D341Med (cell line): ENCODE measurements around the gene LARGE1.

Experiments
- DNase-seq: peaks from one replicate; pipeline ENCODE4 v3.0.0; 2012; ENCODE audit warnings: low spot score

The LARGE1 gene

DNA sequence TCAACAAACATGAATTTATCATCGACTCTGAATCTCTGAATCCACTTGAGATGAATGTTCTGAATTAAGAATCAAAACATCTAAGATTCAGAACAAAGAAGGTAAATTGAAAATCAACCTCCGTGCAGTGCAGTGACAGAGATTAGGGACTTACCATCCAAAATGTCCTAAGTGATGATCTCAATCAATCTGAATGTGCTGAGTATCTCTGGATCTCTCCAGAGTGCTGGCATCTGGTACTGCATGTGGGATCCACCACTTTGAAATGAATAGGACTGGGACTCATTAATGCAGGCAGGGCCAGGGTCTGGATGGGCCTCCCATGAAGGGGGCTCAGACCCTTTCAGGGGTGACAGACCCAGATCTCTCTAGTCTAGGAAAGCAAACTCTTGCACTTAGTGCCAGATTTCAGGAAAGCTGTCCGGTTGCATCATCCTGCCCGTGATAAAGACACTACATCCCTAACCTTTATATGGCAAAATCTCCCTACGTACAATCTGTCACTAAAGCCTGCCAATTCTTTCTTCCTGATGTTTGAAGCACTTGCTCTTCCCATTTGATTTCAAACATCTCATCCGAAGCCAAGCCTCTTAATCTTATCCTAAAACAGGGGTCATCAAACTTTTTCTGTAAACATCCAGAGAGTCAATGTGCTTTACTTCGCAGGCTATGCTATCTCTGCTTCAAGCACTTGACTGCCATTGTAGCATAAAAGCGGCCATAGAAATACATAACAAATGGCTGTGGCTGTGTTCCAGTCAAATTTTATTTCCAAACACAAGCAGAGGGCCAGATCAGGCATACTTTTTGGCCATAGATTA lies 263.3 kb downstream of the LARGE1 start:
- no peak for DNase-seq

- no peak for DNase-seq
These were observed 265.9 kb downstream of the LARGE1 start for GRCh38 chr22:33654173-33654895.

GRCh38 chr22:33653532-33654063 lies 266.7 kb downstream of the LARGE1 start:
- no peak for DNase-seq

DNA sequence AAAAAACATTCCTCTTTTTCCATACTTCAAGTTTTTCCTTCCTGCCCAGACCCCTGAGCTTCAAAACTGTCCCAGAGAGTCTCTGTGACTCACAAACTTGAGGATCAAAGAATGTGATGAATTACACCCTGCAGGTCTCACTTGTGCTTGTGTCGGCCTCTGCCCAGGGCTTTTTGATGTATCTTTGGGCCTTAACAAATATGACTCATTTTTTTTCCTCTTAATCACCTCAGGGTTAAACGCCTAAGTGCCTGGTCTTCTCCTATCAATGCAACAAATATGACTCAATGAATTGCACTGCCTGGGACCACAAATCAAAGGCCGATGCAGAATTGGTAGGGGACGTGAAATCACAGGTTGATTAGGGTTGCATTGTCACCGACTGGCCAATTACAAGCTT lies 267.7 kb downstream of the LARGE1 start:
- DNase-seq: no peak

GRCh38 chr22:33650244-33650643 lies 270.0 kb downstream of the LARGE1 start:
- DNase-seq: no peak

GRCh38 chr22:33648478-33648877 lies 271.8 kb downstream of the LARGE1 start:
- DNase-seq: no peak

GRCh38 chr22:33640900-33641299 lies 279.4 kb downstream of the LARGE1 start:
- no peak for DNase-seq

DNA sequence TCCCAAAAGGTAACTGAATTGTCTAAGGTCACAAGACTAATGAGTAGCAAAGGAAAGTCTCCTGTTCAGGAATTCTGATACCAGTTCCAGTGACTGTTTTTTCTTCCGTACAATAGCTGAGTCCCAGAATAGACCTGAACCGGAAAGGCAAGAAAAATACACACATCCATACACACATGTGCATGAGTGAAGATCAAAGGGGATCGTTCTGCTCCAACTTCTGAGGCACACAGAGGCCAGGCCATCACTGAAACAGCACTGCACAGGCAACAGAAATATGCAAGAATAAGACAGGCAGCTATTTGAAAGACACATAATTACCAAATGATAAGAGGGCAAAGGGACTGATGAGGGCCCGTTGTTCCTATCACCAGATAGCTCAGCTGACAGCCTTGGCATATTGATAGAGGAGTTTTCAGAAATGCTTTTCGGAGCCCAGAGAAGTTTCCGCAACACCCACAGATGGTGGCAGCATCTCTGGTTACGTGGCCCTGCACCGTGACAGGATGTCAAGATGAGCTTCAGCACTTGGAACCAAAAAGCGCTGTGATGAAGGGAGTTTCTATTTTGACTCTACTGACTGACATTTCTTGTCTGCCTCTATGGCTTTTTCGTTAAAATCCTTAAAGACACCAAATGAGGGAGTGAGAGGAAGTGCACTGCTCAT lies 280.6 kb downstream of the LARGE1 start:
- no peak for DNase-seq

- DNase-seq: no peak
These were observed 284.5 kb downstream of the LARGE1 start for GRCh38 chr22:33635766-33636165.

- no peak for DNase-seq
These were observed 288.5 kb downstream of the LARGE1 start for GRCh38 chr22:33631777-33632176.

GRCh38 chr22:33625959-33626358 lies 294.3 kb downstream of the LARGE1 start:
- DNase-seq: peak; percentile 41

GRCh38 chr22:33620085-33620484 lies 300.2 kb downstream of the LARGE1 start:
- DNase-seq: no peak

DNA sequence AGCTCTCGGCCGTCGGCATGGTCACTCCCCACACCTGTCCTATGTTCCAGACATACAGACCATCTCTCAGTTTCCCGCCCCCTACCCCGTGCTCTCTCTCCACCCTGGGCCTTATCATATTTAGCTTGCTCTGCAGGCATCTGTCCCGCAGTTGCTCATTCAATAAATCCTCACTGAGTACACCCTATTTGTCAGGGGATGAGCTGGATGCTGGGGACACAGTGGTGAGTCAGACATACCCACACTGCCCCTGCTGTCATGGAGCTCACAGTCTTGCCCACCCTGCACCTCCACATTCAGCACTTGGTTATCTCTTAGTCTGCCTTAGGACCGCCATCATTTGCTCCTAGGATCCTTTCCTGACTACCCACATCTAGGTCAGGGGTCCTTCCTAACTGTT lies 313.8 kb downstream of the LARGE1 start:
- DNase-seq: no peak

- DNase-seq: no peak
These were observed 314.6 kb downstream of the LARGE1 start for GRCh38 chr22:33605666-33606065.

DNA sequence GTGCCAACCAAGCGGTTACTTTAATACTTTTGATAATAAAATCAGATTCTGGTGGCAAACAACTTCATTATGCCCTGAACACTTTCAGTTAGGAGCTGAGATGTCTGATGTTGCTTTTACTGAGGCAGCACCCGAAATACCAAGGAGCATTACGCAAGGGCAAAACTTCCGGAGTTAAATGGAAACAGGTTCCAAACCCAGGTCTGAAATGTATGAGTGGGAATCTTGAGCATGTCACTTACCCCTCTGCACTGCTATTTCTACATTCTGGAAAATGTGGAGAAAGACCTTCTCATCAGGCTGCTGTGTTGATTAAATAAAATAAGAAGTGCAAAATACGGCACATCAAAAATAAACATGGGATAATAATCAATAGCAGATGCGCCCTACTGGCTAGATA lies 315.1 kb downstream of the LARGE1 start:
- no peak for DNase-seq

DNA sequence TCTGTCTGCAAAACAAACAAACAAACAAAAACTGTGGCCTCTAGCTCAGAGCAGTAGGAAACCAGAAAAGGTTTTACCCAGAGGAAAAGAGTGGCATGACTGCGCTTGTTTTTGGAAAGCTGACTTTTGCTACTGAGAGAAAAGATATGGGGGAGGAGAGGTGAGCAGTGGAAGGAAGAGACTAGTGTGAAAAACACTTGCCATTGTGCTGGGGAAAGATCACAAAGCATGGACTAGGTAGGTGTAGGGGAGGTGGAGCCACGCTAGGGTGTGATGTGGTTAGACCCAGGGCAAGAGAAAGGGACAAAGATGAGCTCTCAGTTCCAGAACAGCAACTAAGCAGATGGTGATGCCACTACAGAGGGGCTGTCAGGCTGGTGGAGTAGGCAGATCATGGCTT lies 319.2 kb downstream of the LARGE1 start:
- no peak for DNase-seq

- DNase-seq: no peak
These were observed 319.7 kb downstream of the LARGE1 start for GRCh38 chr22:33600595-33600994.

DNA sequence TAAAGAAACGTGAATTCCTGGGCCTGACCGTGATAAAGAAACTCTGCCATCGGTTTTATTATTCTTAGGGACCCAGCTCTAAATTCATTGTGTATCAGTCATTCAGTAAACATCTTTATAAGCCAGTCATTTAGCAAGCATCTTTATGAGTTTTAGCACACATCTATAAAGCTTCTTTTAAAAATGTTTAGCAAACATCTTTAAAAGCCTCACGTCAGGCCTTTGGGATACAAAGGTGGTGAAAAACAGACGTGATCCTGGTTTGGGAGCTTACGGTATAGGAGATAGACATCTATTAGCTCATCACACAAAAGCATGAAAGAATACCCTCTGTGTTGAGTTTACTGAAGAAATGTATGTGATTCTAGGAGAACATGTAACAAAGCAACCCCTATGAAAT lies 320.2 kb downstream of the LARGE1 start:
- no peak for DNase-seq

DNA sequence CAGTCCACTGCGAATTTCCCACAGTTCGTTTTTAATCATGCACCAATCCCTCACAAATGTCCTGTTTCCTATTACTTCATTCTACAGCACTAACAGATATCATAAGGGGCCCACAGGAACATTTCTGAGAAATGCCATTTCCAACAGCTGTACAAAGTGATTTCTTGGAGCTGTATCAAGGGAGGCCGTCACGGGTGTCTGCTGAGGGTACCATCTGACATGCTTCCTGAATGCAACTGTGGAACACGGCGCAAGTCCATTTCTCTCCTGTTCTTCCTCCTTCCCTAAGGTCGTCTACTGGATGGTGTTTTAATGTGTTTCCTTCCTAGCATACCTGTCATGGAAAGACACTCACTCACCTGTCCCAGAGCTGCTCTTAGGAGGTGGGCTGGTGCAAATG lies 320.7 kb downstream of the LARGE1 start:
- DNase-seq: no peak

DNA sequence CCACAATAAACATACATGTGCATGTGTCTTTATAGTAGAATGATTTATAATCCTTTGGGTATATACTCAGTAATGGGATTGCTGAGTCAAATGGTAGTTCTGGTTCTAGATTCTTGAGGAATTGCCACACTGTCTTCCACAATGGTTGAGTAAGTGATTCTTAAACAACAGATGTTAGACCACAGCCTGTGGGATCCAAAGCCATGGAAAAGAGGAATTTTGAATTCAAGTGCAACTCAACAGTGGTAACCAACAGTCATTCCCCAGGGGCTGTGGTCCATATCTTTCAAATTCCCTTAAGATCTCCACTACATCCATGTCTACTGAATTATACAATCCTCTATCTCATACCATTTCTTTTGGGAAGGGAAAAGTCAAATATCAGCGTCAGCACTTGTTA lies 321.5 kb downstream of the LARGE1 start:
- DNase-seq: no peak

- DNase-seq: no peak
These were observed 322.8 kb downstream of the LARGE1 start for GRCh38 chr22:33597274-33597985.

DNA sequence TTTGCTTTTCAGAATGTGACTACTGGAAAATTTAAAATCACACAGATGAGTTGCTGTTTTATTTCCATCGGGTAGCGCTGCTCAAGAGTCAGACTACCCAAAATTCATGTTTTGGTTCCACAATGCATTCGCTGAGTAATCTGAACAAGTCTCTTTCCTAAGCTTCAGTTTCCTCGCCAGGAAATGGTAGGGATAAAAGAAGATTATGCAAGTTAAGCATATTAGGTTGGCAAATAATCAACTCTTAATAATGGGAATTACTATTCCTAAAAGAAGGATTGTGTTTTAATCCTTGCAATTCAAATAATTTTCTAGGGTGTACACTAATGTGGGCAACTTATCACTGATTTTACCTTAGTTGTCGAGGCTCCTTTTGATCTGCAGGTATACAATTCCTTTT lies 326.5 kb downstream of the LARGE1 start:
- peak; percentile 39 for DNase-seq
